IMR-90 (cell line): ENCODE measurements around the gene WASL.

Experiments used
- BHLHE40 ChIP-seq: fragments of 150-350 bp; IDR thresholded peaks from 2 replicates; pipeline ENCODE4 v1.6.1; 2016; ENCODE audit warnings: mild to moderate bottlenecking, low read depth, low read length
- CEBPB ChIP-seq: IDR thresholded peaks from 2 replicates; pipeline ENCODE4 v1.6.1; 2012; ENCODE audit warnings: low read depth, low read length, improper control_type of control experiment
- MAFK ChIP-seq: IDR thresholded peaks from 2 replicates; pipeline ENCODE4 v1.6.1; 2012; ENCODE audit warnings: low read depth, low read length, improper control_type of control experiment
- MAZ ChIP-seq: IDR thresholded peaks from 2 replicates; pipeline ENCODE4 v1.6.1; 2012; ENCODE audit warnings: low read depth, mild to moderate bottlenecking, low read length, improper control_type of control experiment, moderate library complexity, borderline replicate concordance
- POLR2A ChIP-seq: IDR thresholded peaks from 2 replicates; pipeline ENCODE4 v1.6.1; 2012; ENCODE audit warnings: mild to moderate bottlenecking, low read depth, low read length
- RAD21 ChIP-seq: IDR thresholded peaks from 2 replicates; pipeline ENCODE4 v1.6.1; 2012; ENCODE audit warnings: low read length, improper control_type of control experiment
- RCOR1 ChIP-seq: IDR thresholded peaks from 2 replicates; pipeline ENCODE4 v1.6.1; 2012; ENCODE audit warnings: mild to moderate bottlenecking, low read length, improper control_type of control experiment; ENCODE audit not compliant: insufficient replicate concordance
- SMC3 ChIP-seq: fragments of 150-350 bp; IDR thresholded peaks from 2 replicates; pipeline ENCODE4 v1.6.1; 2016; ENCODE audit warnings: low read depth, mild to moderate bottlenecking, antibody characterized with exemption, low read length, moderate library complexity
- TF ChIP-seq, protein P1 (sequence below): conservative IDR thresholded peaks from 2 replicates; pipeline ENCODE4 v1.5.1; 2012; ENCODE audit warnings: mild to moderate bottlenecking, low read depth, low read length, improper control_type of control experiment

GRCh38 chr7:123669485-123669884, 79.3 kb downstream of the WASL start:
- TF ChIP-seq, protein P1, sequence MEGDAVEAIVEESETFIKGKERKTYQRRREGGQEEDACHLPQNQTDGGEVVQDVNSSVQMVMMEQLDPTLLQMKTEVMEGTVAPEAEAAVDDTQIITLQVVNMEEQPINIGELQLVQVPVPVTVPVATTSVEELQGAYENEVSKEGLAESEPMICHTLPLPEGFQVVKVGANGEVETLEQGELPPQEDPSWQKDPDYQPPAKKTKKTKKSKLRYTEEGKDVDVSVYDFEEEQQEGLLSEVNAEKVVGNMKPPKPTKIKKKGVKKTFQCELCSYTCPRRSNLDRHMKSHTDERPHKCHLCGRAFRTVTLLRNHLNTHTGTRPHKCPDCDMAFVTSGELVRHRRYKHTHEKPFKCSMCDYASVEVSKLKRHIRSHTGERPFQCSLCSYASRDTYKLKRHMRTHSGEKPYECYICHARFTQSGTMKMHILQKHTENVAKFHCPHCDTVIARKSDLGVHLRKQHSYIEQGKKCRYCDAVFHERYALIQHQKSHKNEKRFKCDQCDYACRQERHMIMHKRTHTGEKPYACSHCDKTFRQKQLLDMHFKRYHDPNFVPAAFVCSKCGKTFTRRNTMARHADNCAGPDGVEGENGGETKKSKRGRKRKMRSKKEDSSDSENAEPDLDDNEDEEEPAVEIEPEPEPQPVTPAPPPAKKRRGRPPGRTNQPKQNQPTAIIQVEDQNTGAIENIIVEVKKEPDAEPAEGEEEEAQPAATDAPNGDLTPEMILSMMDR, result no peak
- TF ChIP-seq CEBPB, result no peak
- TF ChIP-seq BHLHE40, result no peak
- TF ChIP-seq POLR2A, result no peak
- no peak for TF ChIP-seq MAZ
- TF ChIP-seq SMC3, result no peak
- no peak for TF ChIP-seq MAFK
- no peak for TF ChIP-seq RCOR1
- no peak for TF ChIP-seq RAD21
